GM13976 (cell line): ENCODE data around the gene ACSF3.

Experiments used
- DNase-seq: peaks from one replicate; pipeline ENCODE4 v3.0.0; 2012; ENCODE audit warnings: low spot score
- CTCF ChIP-seq: IDR thresholded peaks from 2 replicates; pipeline ENCODE4 v1.5.1; 2012; ENCODE audit warnings: borderline replicate concordance, mild to moderate bottlenecking; ENCODE audit not compliant: insufficient read depth; ENCODE audit errors: extremely low read depth, missing control alignments, control extremely low read depth
- in situ Hi-C: fragments of 300-500 bp; cut with MboI; formaldehyde crosslinking; loops from one replicate; pipeline ENCODE4 v1.12.0; 2022; ENCODE audit warnings: low sequenced_read_pairs, mixed read lengths, inconsistent platforms; ENCODE audit not compliant: unreplicated experiment

ACSF3 gene

GRCh38 chr16:89048090-89048725, 45.4 kb upstream of the ACSF3 start:
- in situ Hi-C loops, result no loop called here
- no peak for DNase-seq
- no peak for TF ChIP-seq CTCF

- no peak for DNase-seq
- in situ Hi-C loops, result no loop called here
- TF ChIP-seq CTCF, result no peak
Observed at GRCh38 chr16:89048871-89049422, 44.7 kb upstream of the ACSF3 start.

GRCh38 chr16:89049484-89050118, 44.1 kb upstream of the ACSF3 start:
- in situ Hi-C loops, result no loop called here
- DNase-seq, result no peak
- TF ChIP-seq CTCF, result no peak

- TF ChIP-seq CTCF, result no peak
- in situ Hi-C loops, result no loop called here
Observed at GRCh38 chr16:89050119-89050867, 43.4 kb upstream of the ACSF3 start.

GRCh38 chr16:89050868-89051311, 42.8 kb upstream of the ACSF3 start:
- no peak for DNase-seq
- TF ChIP-seq CTCF, result no peak
- in situ Hi-C loops, result no loop called here

More at GRCh38 chr16:89050119-89050867, 43.4 kb upstream of the ACSF3 start:
- no peak for DNase-seq

GRCh38 chr16:89051521-89052166, 42.0 kb upstream of the ACSF3 start:
- in situ Hi-C loops, result no loop called here
- no peak for TF ChIP-seq CTCF
- DNase-seq, result no peak
